HEK293 (cell line): ENCODE data around the gene DYNLT2.

Experiments
- GFI1B ChIP-seq: fragments of 450-650 bp; formaldehyde crosslinking; IDR thresholded peaks from 2 replicates; pipeline ENCODE4 v1.5.1; 2016; ENCODE audit warnings: missing biosample characterization, missing genetic modification characterization
- GLI2 ChIP-seq: fragments of 450-650 bp; formaldehyde crosslinking; IDR thresholded peaks from 2 replicates; pipeline ENCODE4; 2017; ENCODE audit warnings: missing biosample characterization, missing genetic modification characterization, low read depth, borderline replicate concordance
- GLI4 ChIP-seq: fragments of 450-650 bp; formaldehyde crosslinking; IDR thresholded peaks from 2 replicates; pipeline ENCODE4 v1.5.1; 2016; ENCODE audit warnings: missing biosample characterization, missing genetic modification characterization
- KLF10 ChIP-seq: fragments of 450-650 bp; IDR thresholded peaks from 2 replicates; pipeline ENCODE4 v1.5.1; 2018; ENCODE audit warnings: missing biosample characterization, mild to moderate bottlenecking, missing genetic modification characterization
- PRDM1 ChIP-seq: fragments of 450-650 bp; formaldehyde crosslinking; IDR thresholded peaks from 2 replicates; pipeline ENCODE4; 2016; ENCODE audit warnings: missing biosample characterization, missing genetic modification characterization
- SCRT1 ChIP-seq: fragments of 450-650 bp; formaldehyde crosslinking; IDR thresholded peaks from 2 replicates; pipeline ENCODE4 v1.5.1; 2016; ENCODE audit warnings: missing biosample characterization, missing genetic modification characterization, borderline replicate concordance
- YY2 ChIP-seq: fragments of 450-650 bp; formaldehyde crosslinking; IDR thresholded peaks from 2 replicates; pipeline ENCODE4 v1.5.1; 2016; ENCODE audit warnings: missing biosample characterization, missing genetic modification characterization
- ZBTB6 ChIP-seq: fragments of 450-650 bp; formaldehyde crosslinking; IDR thresholded peaks from 2 replicates; pipeline ENCODE4 v1.5.1; 2017; ENCODE audit warnings: missing biosample characterization, missing genetic modification characterization
- ZNF157 ChIP-seq: fragments of 450-650 bp; formaldehyde crosslinking; IDR thresholded peaks from 2 replicates; pipeline ENCODE4 v1.5.1; 2016; ENCODE audit warnings: missing biosample characterization, missing genetic modification characterization
- ZNF19 ChIP-seq: fragments of 450-650 bp; formaldehyde crosslinking; IDR thresholded peaks from 2 replicates; pipeline ENCODE4; 2016; ENCODE audit warnings: missing biosample characterization, missing genetic modification characterization, low read depth
- ZNF211 ChIP-seq: fragments of 450-650 bp; formaldehyde crosslinking; IDR thresholded peaks from 2 replicates; pipeline ENCODE4 v1.5.1; 2016; ENCODE audit warnings: low read depth, missing biosample characterization, missing genetic modification characterization
- ZNF221 ChIP-seq: fragments of 450-650 bp; formaldehyde crosslinking; IDR thresholded peaks from 2 replicates; pipeline ENCODE4 v1.5.1; 2017; ENCODE audit warnings: missing biosample characterization, missing genetic modification characterization, borderline replicate concordance
- ZNF248 ChIP-seq: fragments of 450-650 bp; formaldehyde crosslinking; IDR thresholded peaks from 2 replicates; pipeline ENCODE4 v1.5.1; 2017; ENCODE audit warnings: missing biosample characterization, missing genetic modification characterization
- ZNF280D ChIP-seq: fragments of 450-650 bp; formaldehyde crosslinking; IDR thresholded peaks from 2 replicates; pipeline ENCODE4 v1.5.1; 2016; ENCODE audit warnings: missing biosample characterization, missing genetic modification characterization
- ZNF292 ChIP-seq: fragments of 450-650 bp; formaldehyde crosslinking; IDR thresholded peaks from 2 replicates; pipeline ENCODE4 v1.5.1; 2016; ENCODE audit warnings: low read depth, missing biosample characterization, missing genetic modification characterization, borderline replicate concordance
- ZNF302 ChIP-seq: fragments of 450-650 bp; formaldehyde crosslinking; IDR thresholded peaks from 2 replicates; pipeline ENCODE4 v1.5.1; 2016; ENCODE audit warnings: missing biosample characterization, missing genetic modification characterization, low read depth
- ZNF324 ChIP-seq: fragments of 450-650 bp; formaldehyde crosslinking; IDR thresholded peaks from 2 replicates; pipeline ENCODE4 v1.5.1; 2016; ENCODE audit warnings: missing biosample characterization, missing genetic modification characterization
- ZNF341 ChIP-seq: fragments of 450-650 bp; formaldehyde crosslinking; IDR thresholded peaks from 2 replicates; pipeline ENCODE4; 2016; ENCODE audit warnings: low read depth, missing biosample characterization, missing genetic modification characterization
- ZNF416 ChIP-seq: fragments of 450-650 bp; formaldehyde crosslinking; IDR thresholded peaks from 2 replicates; pipeline ENCODE4 v1.5.1; 2016; ENCODE audit warnings: missing biosample characterization, missing genetic modification characterization
- ZNF501 ChIP-seq: fragments of 450-650 bp; formaldehyde crosslinking; IDR thresholded peaks from 2 replicates; pipeline ENCODE4 v1.5.1; 2016; ENCODE audit warnings: missing biosample characterization, missing genetic modification characterization
- ZNF555 ChIP-seq: fragments of 450-650 bp; formaldehyde crosslinking; conservative IDR thresholded peaks from 2 replicates; pipeline ENCODE4 v1.5.1; 2017; ENCODE audit warnings: missing biosample characterization, mild to moderate bottlenecking, missing genetic modification characterization, inconsistent platforms
- ZNF645 ChIP-seq: fragments of 450-650 bp; formaldehyde crosslinking; IDR thresholded peaks from 2 replicates; pipeline ENCODE4; 2016; ENCODE audit warnings: missing biosample characterization, missing genetic modification characterization
- ZNF654 ChIP-seq: fragments of 450-650 bp; formaldehyde crosslinking; IDR thresholded peaks from 2 replicates; pipeline ENCODE4 v1.5.1; 2016; ENCODE audit warnings: low read depth, missing biosample characterization, missing genetic modification characterization
- ZNF660 ChIP-seq: fragments of 450-650 bp; IDR thresholded peaks from 2 replicates; pipeline ENCODE4 v1.5.1; 2018; ENCODE audit warnings: missing biosample characterization, mild to moderate bottlenecking, missing genetic modification characterization
- ZNF777 ChIP-seq: fragments of 450-650 bp; formaldehyde crosslinking; IDR thresholded peaks from 2 replicates; pipeline ENCODE4 v1.5.1; 2017; ENCODE audit warnings: missing biosample characterization, missing genetic modification characterization, borderline replicate concordance
- ZNF843 ChIP-seq: fragments of 450-650 bp; formaldehyde crosslinking; IDR thresholded peaks from 2 replicates; pipeline ENCODE4 v1.5.1; 2016; ENCODE audit warnings: missing biosample characterization, missing genetic modification characterization
- ZSCAN16 ChIP-seq: fragments of 450-650 bp; formaldehyde crosslinking; IDR thresholded peaks from 2 replicates; pipeline ENCODE4 v1.5.1; 2016; ENCODE audit warnings: missing biosample characterization, missing genetic modification characterization
- TF ChIP-seq, protein P1 (sequence below): fragments of 450-650 bp; formaldehyde crosslinking; optimal IDR thresholded peaks from 2 replicates; pipeline ENCODE3; 2016; ENCODE audit warnings: missing biosample characterization, mild to moderate bottlenecking, missing genetic modification characterization
- TF ChIP-seq, protein P2 (sequence below): fragments of 450-650 bp; formaldehyde crosslinking; conservative IDR thresholded peaks from 2 replicates; pipeline ENCODE4 v1.5.1; 2016; ENCODE audit warnings: low read depth, missing biosample characterization, missing genetic modification characterization

DYNLT2 gene

DNA sequence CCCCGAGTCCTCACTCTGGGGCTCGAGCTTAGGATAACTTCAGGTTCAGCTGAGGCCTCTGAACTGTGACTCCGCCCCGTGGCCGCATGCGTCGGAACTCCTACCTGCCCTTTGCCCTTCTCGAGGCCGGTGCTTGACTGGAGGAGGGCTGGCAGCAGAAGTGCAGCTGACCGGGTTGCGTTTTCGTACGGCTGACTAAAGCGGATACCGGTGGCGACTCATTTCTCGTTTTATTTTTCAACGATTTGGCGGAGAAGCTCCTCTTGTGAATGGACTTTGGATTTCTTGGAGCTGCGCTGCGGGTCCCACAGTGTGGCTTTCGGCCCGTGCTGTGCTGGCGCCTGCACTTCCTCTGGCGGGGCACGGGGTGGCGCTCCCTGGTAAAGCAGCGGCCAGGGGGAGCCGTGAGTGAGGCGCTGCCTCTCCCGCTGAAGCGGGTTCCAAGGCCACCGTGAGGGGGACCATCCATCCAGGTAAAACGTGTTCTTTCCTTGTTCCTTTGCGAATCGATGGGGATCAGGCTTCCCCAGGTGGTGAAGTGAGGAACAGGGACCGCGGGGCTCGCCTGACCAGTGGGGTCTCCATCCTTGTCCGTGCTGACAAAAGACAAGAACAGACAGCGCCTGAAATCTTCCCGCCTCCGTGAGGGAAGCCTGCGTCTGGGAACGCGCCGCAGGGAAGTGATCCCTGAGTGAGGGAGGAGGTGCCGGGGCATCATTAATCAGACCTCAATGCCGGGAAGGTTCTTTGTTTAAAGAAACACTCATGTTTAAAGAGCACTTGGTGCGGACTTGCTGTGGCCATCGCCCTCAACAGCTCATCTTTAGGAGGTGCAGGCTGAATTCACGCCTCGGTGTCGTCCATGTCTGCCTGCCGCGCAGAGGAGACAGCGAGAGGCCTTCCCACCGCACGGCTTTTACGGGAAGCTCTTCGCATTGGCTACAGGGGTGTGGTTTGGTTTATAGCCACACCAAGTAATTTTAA, 38.9 kb upstream of the DYNLT2 start (continued):
- no peak for TF ChIP-seq ZNF221 (tag by site-specific recombination)
- TF ChIP-seq ZNF660, result 0 out of 2 replicates have a peak, but pooled peaks have one; percentile 29
- 0 out of 2 replicates have a peak, but pooled peaks have one; percentile 56 for TF ChIP-seq ZNF501
- TF ChIP-seq ZNF302 (tag by site-specific recombination), result no peak
- no peak for TF ChIP-seq ZSCAN16 (tag by site-specific recombination)
- no peak for TF ChIP-seq ZNF280D (tag by site-specific recombination)
- no peak for TF ChIP-seq ZNF211 (tag by site-specific recombination)
- peak; percentile 19; the same call in 1 of the 2 replicates for TF ChIP-seq KLF10
- TF ChIP-seq ZNF248, result no peak
- TF ChIP-seq ZNF19, result no peak
- TF ChIP-seq, protein P1, sequence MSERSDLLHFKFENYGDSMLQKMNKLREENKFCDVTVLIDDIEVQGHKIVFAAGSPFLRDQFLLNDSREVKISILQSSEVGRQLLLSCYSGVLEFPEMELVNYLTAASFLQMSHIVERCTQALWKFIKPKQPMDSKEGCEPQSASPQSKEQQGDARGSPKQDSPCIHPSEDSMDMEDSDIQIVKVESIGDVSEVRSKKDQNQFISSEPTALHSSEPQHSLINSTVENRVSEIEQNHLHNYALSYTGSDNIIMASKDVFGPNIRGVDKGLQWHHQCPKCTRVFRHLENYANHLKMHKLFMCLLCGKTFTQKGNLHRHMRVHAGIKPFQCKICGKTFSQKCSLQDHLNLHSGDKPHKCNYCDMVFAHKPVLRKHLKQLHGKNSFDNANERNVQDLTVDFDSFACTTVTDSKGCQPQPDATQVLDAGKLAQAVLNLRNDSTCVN (tag by site-specific recombination), result peak; percentile 62
- no peak for TF ChIP-seq ZNF555 (tag by site-specific recombination)
- TF ChIP-seq ZNF654 (tag by site-specific recombination), result peak; percentile 85
- TF ChIP-seq ZNF645 (tag by site-specific recombination), result no peak
- 0 out of 2 replicates have a peak, but pooled peaks have one; percentile 56 for TF ChIP-seq ZNF324
- no peak; the same call in 1 of the 2 replicates for TF ChIP-seq ZNF843 (tag by site-specific recombination)
- TF ChIP-seq PRDM1 (tag by site-specific recombination), result no peak
- no peak; the same call in none of the 2 replicates for TF ChIP-seq ZNF341 (tag by site-specific recombination)
- TF ChIP-seq, protein P2, sequence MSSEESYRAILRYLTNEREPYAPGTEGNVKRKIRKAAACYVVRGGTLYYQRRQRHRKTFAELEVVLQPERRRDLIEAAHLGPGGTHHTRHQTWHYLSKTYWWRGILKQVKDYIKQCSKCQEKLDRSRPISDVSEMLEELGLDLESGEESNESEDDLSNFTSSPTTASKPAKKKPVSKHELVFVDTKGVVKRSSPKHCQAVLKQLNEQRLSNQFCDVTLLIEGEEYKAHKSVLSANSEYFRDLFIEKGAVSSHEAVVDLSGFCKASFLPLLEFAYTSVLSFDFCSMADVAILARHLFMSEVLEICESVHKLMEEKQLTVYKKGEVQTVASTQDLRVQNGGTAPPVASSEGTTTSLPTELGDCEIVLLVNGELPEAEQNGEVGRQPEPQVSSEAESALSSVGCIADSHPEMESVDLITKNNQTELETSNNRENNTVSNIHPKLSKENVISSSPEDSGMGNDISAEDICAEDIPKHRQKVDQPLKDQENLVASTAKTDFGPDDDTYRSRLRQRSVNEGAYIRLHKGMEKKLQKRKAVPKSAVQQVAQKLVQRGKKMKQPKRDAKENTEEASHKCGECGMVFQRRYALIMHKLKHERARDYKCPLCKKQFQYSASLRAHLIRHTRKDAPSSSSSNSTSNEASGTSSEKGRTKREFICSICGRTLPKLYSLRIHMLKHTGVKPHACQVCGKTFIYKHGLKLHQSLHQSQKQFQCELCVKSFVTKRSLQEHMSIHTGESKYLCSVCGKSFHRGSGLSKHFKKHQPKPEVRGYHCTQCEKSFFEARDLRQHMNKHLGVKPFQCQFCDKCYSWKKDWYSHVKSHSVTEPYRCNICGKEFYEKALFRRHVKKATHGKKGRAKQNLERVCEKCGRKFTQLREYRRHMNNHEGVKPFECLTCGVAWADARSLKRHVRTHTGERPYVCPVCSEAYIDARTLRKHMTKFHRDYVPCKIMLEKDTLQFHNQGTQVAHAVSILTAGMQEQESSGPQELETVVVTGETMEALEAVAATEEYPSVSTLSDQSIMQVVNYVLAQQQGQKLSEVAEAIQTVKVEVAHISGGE (tag by site-specific recombination), result 0 out of 2 replicates have a peak, but pooled peaks have one; percentile 10
- no peak for TF ChIP-seq GFI1B
- TF ChIP-seq ZNF292 (tag by site-specific recombination), result no peak
- no peak for TF ChIP-seq ZNF157
- no peak for TF ChIP-seq SCRT1
- TF ChIP-seq ZNF416 (tag by site-specific recombination), result no peak
- no peak for TF ChIP-seq GLI2 (tag by site-specific recombination)
- TF ChIP-seq ZNF777 (tag by site-specific recombination), result peak; percentile 51; the same call in 1 of the 2 replicates
- no peak for TF ChIP-seq GLI4 (tag by site-specific recombination)
- no peak for TF ChIP-seq ZBTB6
- 0 out of 2 replicates have a peak, but pooled peaks have one; percentile 22 for TF ChIP-seq YY2 (tag by site-specific recombination)
